ENCODE data around the gene PPRC1.

Gene PPRC1

GRCh38 chr10:102195296-102195870, 62.5 kb downstream of the PPRC1 start:
- DNase-seq (ENCODE audit: low spot score), result no peak

GRCh38 chr10:102196893-102197292, 64.1 kb downstream of the PPRC1 start:
- DNase-seq (ENCODE audit: low spot score), result no peak

- no peak for DNase-seq (ENCODE audit: low spot score)
These were observed 65.2 kb downstream of the PPRC1 start for GRCh38 chr10:102198027-102198426.

Data from GM03348 (cell line).